HepG2 (cell line): ENCODE results near the gene FOLR2. TPM values are rescaled to one million over a fixed set of nuclear protein-coding genes. Genes with fewer than 3 reads are reported as not detected.

Experiments used
- ATAC-seq: fragments of 200-7000 bp; cut with Tn5 transposase; 3 replicates; pipeline ENCODE4 v1.9.1; 2020; ENCODE audit warnings: mild to moderate bottlenecking, moderate library complexity
- BruUV-seq: library from RNA; stranded (reverse); fragments of 400-500 nt; replicated peaks from 2 replicates; lab custom pipeline; 2021; lab: Mats Ljungman, UMichigan
- CTCF ChIA-PET: fragments of 300-600 bp; formaldehyde crosslinking; extraction: SDS; loops from one replicate; lab custom pipeline; 2021; ENCODE audit warnings: low total read pairs, inconsistent platforms, low intra/inter-chr PET ratio; lab: Yijun Ruan, JAX
- POLR2A ChIA-PET: fragments of 350-600 bp; sonication (Branson Sonifier 250); formaldehyde crosslinking; loops from one replicate; lab custom pipeline; 2020; ENCODE audit warnings: antibody characterized with exemption, inconsistent platforms; lab: Yijun Ruan, JAX
- DNase-seq: peaks from one replicate; pipeline ENCODE4 v3.0.0-alpha.2; 2015; ENCODE audit warnings: low spot score
- FAIRE-seq: peaks from 3 replicates; lab custom pipeline; 2011; peaks lifted over from hg19 to GRCh38; lab: Jason Lieb, UNC
- H2AFZ ChIP-seq: one replicate; pipeline ENCODE4 v1.6.1; 2011; ENCODE audit warnings: low read length, inconsistent platforms
- H3K27ac ChIP-seq: fragments of 300-600 bp; 3 replicates; pipeline ENCODE4 v1.8.0; 2011; ENCODE audit warnings: mixed run types, mild to moderate bottlenecking, mixed read lengths, low read length, inconsistent platforms; ENCODE audit not compliant: insufficient read depth; ENCODE audit errors: extremely low read length
- H3K27me3 ChIP-seq, 2 experiments: fragments of 200-600 bp in 1 of 2; 2 replicates in 1 of 2; 3 replicates in 1 of 2; pipeline versions ENCODE4 v1.6.0 to v1.8.0; 2011; ENCODE audit warnings: low read length in 2 of 2, mild to moderate bottlenecking in 2 of 2, moderate library complexity in 2 of 2, inconsistent platforms in 1 of 2; ENCODE audit not compliant: insufficient read depth in 2 of 2, control insufficient read depth in 1 of 2
- H3K36me3 ChIP-seq, 2 experiments: fragments of 200-600 bp in 1 of 2; replicated peaks in 1 of 2; 2 replicates in 1 of 2; 3 replicates in 1 of 2; pipeline versions ENCODE4 v1.5.1 to v1.8.0; 2011; ENCODE audit warnings: low read length in 2 of 2, inconsistent platforms in 1 of 2; ENCODE audit not compliant: insufficient read depth in 2 of 2, control insufficient read depth in 1 of 2
- H3K4me1 ChIP-seq: 2 replicates; pipeline ENCODE4 v1.5.1; 2012; ENCODE audit warnings: low read length, inconsistent platforms; ENCODE audit not compliant: insufficient read depth
- H3K4me2 ChIP-seq: 2 replicates; pipeline ENCODE4 v1.6.0; 2011; ENCODE audit warnings: low read depth, low read length, inconsistent platforms
- H3K4me3 ChIP-seq, 3 experiments: fragments of 200-600 bp in 1 of 3; sonication (generic), shearing (Covaris generic) in 1 of 3; replicated peaks in 1 of 3; 2 replicates each; pipeline ENCODE4 v1.5.1; 2011 to 2016; ENCODE audit warnings: low read length in 3 of 3, inconsistent platforms in 2 of 3, low read depth in 2 of 3, mild to moderate bottlenecking in 2 of 3, control low read depth in 1 of 3, mixed read lengths in 1 of 3; ENCODE audit not compliant: insufficient read depth in 1 of 3
- H3K79me2 ChIP-seq: one replicate; pipeline ENCODE4 v1.6.1; 2011; ENCODE audit warnings: low read length, inconsistent platforms; ENCODE audit not compliant: insufficient read depth
- H3K9ac ChIP-seq: 2 replicates; pipeline ENCODE4 v1.6.0; 2011; ENCODE audit warnings: mild to moderate bottlenecking, low read depth, low read length, inconsistent platforms; ENCODE audit not compliant: insufficient read depth
- H3K9me3 ChIP-seq: 2 replicates; pipeline ENCODE4 v1.5.1; 2012; ENCODE audit warnings: mild to moderate bottlenecking, low read length
- H4K20me1 ChIP-seq: 2 replicates; pipeline ENCODE4 v1.6.0; 2011; ENCODE audit warnings: inconsistent platforms, mild to moderate bottlenecking, low read length, moderate library complexity; ENCODE audit not compliant: insufficient read depth
- ATF4 ChIP-seq, 2 experiments: fragments of 450-650 bp in 1 of 2; sonication (generic) in 1 of 2; formaldehyde crosslinking; IDR thresholded peaks; 2 replicates each; pipeline versions ENCODE4 v1.5.0 to v1.8.0; 2020 to 2022; ENCODE audit warnings: mild to moderate bottlenecking in 1 of 2, missing genetic modification reagents in 1 of 2
- FOXP4 ChIP-seq: sonication (generic); formaldehyde crosslinking; IDR thresholded peaks from 2 replicates; pipeline ENCODE4 v1.4.0; 2020; ENCODE audit warnings: missing genetic modification reagents
- IKZF5 ChIP-seq: IDR thresholded peaks from 2 replicates; pipeline ENCODE4 v1.6.1; 2018; ENCODE audit warnings: missing genetic modification reagents, mild to moderate bottlenecking, missing compliant biosample characterization
- MAZ ChIP-seq, 2 experiments: sonication (generic) in 1 of 2; formaldehyde crosslinking in 1 of 2; IDR thresholded peaks; 2 replicates each; pipeline versions ENCODE4 v1.5.0 to v1.6.1; 2012 to 2020; ENCODE audit warnings: low read depth in 2 of 2, mild to moderate bottlenecking in 2 of 2, borderline replicate concordance in 1 of 2, improper control_type of control experiment in 1 of 2, low read length in 1 of 2, missing genetic modification reagents in 1 of 2, moderate library complexity in 1 of 2
- NR2C2 ChIP-seq: sonication (generic); formaldehyde crosslinking; IDR thresholded peaks from 2 replicates; pipeline ENCODE4 v1.4.0; 2020; ENCODE audit warnings: missing genetic modification reagents, mild to moderate bottlenecking, moderate library complexity, borderline replicate concordance
- POLR2AphosphoS2 ChIP-seq: IDR thresholded peaks from 2 replicates; pipeline ENCODE4 v1.6.1; 2011; ENCODE audit warnings: low read depth, low read length, improper control_type of control experiment
- PRDM10 ChIP-seq: sonication (generic); formaldehyde crosslinking; IDR thresholded peaks from 2 replicates; pipeline ENCODE4 v1.4.0; 2020; ENCODE audit warnings: low read depth, missing genetic modification reagents
- TFE3 ChIP-seq: IDR thresholded peaks from 2 replicates; pipeline ENCODE4 v1.6.1; 2016
- TIGD3 ChIP-seq: sonication (generic); formaldehyde crosslinking; IDR thresholded peaks from 2 replicates; pipeline ENCODE4 v1.5.1; 2020; ENCODE audit warnings: mild to moderate bottlenecking, missing genetic modification reagents, borderline replicate concordance
- ZNF207 ChIP-seq: fragments of 450-650 bp; IDR thresholded peaks from 2 replicates; pipeline ENCODE4 v1.6.1; 2016; ENCODE audit warnings: antibody characterized with exemption, borderline replicate concordance
- ZNF83 ChIP-seq: sonication (generic); formaldehyde crosslinking; IDR thresholded peaks from 2 replicates; pipeline ENCODE4 v1.4.0; 2020; ENCODE audit warnings: missing genetic modification reagents, mild to moderate bottlenecking, borderline replicate concordance
- WGBS: methylation state at CpG from one replicate; pipeline ENCODE4 v1.1.6; 2017; ENCODE audit warnings: low lambda C conversion rate; 5-methylcytosine and 5-hydroxymethylcytosine counted together
- in situ Hi-C: cut with HindIII; loops from 2 replicates; pipeline ENCODE4 v1.10.0; 2017; ENCODE audit warnings: low pct_unique_long_range_greater_than_20kb; ENCODE audit not compliant: extremely low pct_ligation_motif_present
- intact Hi-C: fragments of 100-400 bp; cut with micrococcal nuclease; formaldehyde crosslinking; loops from one replicate; pipeline ENCODE4 v1.10.0; 2022; ENCODE audit not compliant: unreplicated experiment
- polyA plus RNA-seq, 8 experiments: library from polyadenylated mRNA; depleted of rRNA in 3 of 8; stranded (reverse) in 7 of 8; unstranded in 1 of 8; fragments of >200 nt; fragmentation: Illumina TruSeq in 4 of 8; extraction: Trizol in 4 of 8; gene quantifications; 2 replicates each; pipeline versions ENCODE4 v1.2.1 to v1.2.3, GENCODE V29; 2011 to 2016; ENCODE audit warnings: low read depth in 4 of 8, missing spikeins in 1 of 8, mixed read lengths in 1 of 8; ENCODE audit not compliant: insufficient read depth in 1 of 8
- total RNA-seq, 5 experiments: library from RNA; depleted of rRNA; stranded (reverse); fragments of >200 nt; fragmentation: Illumina TruSeq; extraction: Trizol; gene quantifications; 2 replicates each; pipeline ENCODE4 v1.2.3, GENCODE V29; 2016; ENCODE audit warnings: low read depth in 1 of 5

Gene FOLR2
- total and polyA plus RNA-seq, 2 of the 13 experiments (the other 11 are each of a cell fraction or from before 2014, with no cell fraction given): 0.09 TPM; not detected in 1

- Histone ChIP-seq H3K27me3 (no peaks in the 10 kb centered on the region), H3K27ac (no peak overlapping the region), H3K4me3 (no peak overlapping the region), H2AFZ (no peak overlapping the region), H3K79me2 (no peaks in the 10 kb centered on the region), H3K4me2 (no peak overlapping the region), H3K9me3 (no peaks in the 10 kb centered on the region), H3K4me1 (peaks cover 11% of the 10 kb centered on the region), H4K20me1 (no peaks in the 10 kb centered on the region), H3K9ac (no peak overlapping the region), H3K36me3 (peaks cover 18 to 58% of the 10 kb centered on the region in 2 experiments; a peak in 4 of 5 replicates)
- DNase-seq: no peak
- ATAC-seq: no peak
- WGBS: 97% methylated on average over 8 of the region's 18 CpGs
- intact Hi-C loops (no loop called here), in situ Hi-C loops (no loop called here)
- ChIA-PET CTCF (no interaction called here), POLR2A (no interaction called here)
- FAIRE-seq: no peak
- no TSS peak for BruUV-seq
- TF ChIP-seq NR2C2 (CRISPR knock-in tag) (no peak), ZNF207 (no peak), TIGD3 (no peak), MAZ (IDR thresholded peaks at IDR 0.05; ENCODE audit: borderline replicate concordance, low read depth, low read length) (no peak), MAZ (CRISPR knock-in tag; IDR thresholded peaks at IDR 0.05; ENCODE audit: low read depth) (no peak), PRDM10 (CRISPR knock-in tag) (no peak), POLR2AphosphoS2 (no peak), ZNF83 (CRISPR knock-in tag) (no peak), ATF4 (CRISPR knock-in tag; IDR thresholded peaks at IDR 0.05) (no peak), FOXP4 (CRISPR knock-in tag) (no peak), TFE3 (no peak), IKZF5 (no peak)
These were observed 14.3 kb downstream of the FOLR2 start for GRCh38 chr11:72230764-72231365.
